ENCODE data around the gene MYO7A.

GRCh38 chr11:77149716-77150392 is 21.8 kb downstream of the MYO7A start:
- no peak for TF ChIP-seq CTCF (IDR thresholded peaks at IDR 0.05; ENCODE audit: low read depth, low read length, poor library complexity, severe bottlenecking)
- TF ChIP-seq EZH2phosphoT487 (IDR thresholded peaks at IDR 0.05; ENCODE audit: borderline replicate concordance, low read length), result no peak
